Memory B cell (primary cell): ENCODE results near the gene TSC22D3.

Experiments used
- ATAC-seq: fragments of 150-1000 bp; cut with Tn5 transposase; 2 replicates; pipeline ENCODE4 v1.10.0; 2021; ENCODE audit warnings: low read depth, mild to moderate bottlenecking, moderate library complexity
- DNase-seq, 2 donors: peaks; one replicate each; pipeline ENCODE4 v3.0.0; 2022; ENCODE audit warnings: low spot score in 2 of 2
- H3K27ac Mint-ChIP-seq: one replicate; pipeline ENCODE4 v1.8.0; 2022; ENCODE audit warnings: mild to moderate bottlenecking, moderate library complexity, mixed read lengths
- H3K27me3 Mint-ChIP-seq: one replicate; pipeline ENCODE4 v1.8.0; 2022; ENCODE audit warnings: mixed read lengths
- H3K36me3 Mint-ChIP-seq: one replicate; pipeline ENCODE4 v1.8.0; 2022; ENCODE audit warnings: mild to moderate bottlenecking, mixed read lengths
- H3K4me1 Mint-ChIP-seq: one replicate; pipeline ENCODE4 v1.8.0; 2022; ENCODE audit warnings: mixed read lengths
- H3K4me3 Mint-ChIP-seq: one replicate; pipeline ENCODE4 v1.8.0; 2022; ENCODE audit warnings: mild to moderate bottlenecking, moderate library complexity, mixed read lengths
- H3K9me3 Mint-ChIP-seq: one replicate; pipeline ENCODE4 v1.8.0; 2022; ENCODE audit warnings: mixed read lengths

The TSC22D3 gene

GRCh38 chrX:107773206-107773605, 2.4 kb downstream of the TSC22D3 start:
- DNase-seq (no peak), ATAC-seq (no peak)
- Mint-ChIP-seq H3K9me3 (no peaks in the 10 kb centered on the region), H3K27me3 (no peaks in the 10 kb centered on the region), H3K4me3 (no peak overlapping the region), H3K36me3 (no peaks in the 10 kb centered on the region), H3K27ac (no peak overlapping the region), H3K4me1 (peaks cover 13% of the 10 kb centered on the region)

DNA sequence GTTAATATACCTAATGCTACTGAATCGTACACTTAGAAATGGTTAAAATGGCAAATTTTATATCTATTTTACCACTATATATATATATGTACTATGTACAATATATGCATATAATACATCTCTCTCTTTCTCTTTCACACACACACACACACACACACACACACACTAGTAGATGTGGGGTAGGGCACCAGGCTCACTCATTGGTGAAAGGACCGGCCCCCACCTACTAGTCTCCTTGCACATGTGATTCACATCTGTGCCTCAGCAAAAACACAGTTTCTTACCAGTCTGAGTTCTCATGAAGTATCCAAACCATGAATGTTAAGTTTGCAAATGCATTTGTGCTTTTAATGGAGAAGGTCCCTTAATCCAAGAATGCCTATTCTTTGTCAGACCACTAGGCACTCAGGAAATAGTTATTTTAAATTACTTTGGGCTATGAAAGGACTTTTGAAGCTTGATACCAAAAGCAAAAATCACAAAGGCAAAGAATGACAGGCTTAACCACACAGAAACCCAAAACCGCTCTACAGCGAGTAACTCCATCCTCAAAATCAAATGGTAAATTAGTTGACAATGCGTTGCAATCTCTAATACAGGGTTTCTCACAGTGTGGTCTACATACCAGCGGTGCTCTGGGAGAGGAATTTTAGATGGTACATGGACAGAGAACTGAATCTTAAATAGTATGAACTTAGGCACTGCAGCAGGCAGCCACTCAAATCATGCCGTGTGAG, 5.8 kb downstream of the TSC22D3 start:
- H3K4me3 Mint-ChIP-seq: no peak overlapping the region
- H3K27ac Mint-ChIP-seq: no peak overlapping the region
- no peaks in the 10 kb centered on the region for H3K27me3 Mint-ChIP-seq
- no peak for DNase-seq
- no peak for ATAC-seq
- H3K9me3 Mint-ChIP-seq: no peaks in the 10 kb centered on the region
- peaks cover 2% of the 10 kb centered on the region for H3K4me1 Mint-ChIP-seq
- no peaks in the 10 kb centered on the region for H3K36me3 Mint-ChIP-seq

DNA sequence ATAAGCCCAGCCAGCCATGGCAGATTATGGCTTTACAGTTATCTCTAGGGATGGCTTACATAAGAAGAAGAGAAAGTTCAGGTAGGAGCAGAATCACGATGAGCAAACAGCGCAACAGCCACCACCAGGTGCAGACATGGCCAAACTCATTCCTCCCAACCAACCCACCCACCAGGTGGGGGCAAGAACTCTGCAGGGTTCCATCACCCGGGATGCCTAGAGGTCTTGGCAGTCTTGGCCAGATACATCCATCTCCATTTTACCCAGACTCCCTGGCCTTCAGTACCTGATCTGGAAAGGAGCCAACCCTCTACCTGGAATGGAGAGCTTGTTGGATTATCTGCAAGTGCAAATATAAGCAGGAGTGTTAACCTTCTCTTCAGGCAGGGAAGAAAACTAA, 7.5 kb downstream of the TSC22D3 start:
- DNase-seq: no peak
- H3K9me3 Mint-ChIP-seq: no peaks in the 10 kb centered on the region
- no peaks in the 10 kb centered on the region for H3K27me3 Mint-ChIP-seq
- H3K4me1 Mint-ChIP-seq: peaks cover 3% of the 10 kb centered on the region
- no peak for ATAC-seq
- H3K27ac Mint-ChIP-seq: no peak overlapping the region
- no peaks in the 10 kb centered on the region for H3K36me3 Mint-ChIP-seq
- no peak overlapping the region for H3K4me3 Mint-ChIP-seq

DNA sequence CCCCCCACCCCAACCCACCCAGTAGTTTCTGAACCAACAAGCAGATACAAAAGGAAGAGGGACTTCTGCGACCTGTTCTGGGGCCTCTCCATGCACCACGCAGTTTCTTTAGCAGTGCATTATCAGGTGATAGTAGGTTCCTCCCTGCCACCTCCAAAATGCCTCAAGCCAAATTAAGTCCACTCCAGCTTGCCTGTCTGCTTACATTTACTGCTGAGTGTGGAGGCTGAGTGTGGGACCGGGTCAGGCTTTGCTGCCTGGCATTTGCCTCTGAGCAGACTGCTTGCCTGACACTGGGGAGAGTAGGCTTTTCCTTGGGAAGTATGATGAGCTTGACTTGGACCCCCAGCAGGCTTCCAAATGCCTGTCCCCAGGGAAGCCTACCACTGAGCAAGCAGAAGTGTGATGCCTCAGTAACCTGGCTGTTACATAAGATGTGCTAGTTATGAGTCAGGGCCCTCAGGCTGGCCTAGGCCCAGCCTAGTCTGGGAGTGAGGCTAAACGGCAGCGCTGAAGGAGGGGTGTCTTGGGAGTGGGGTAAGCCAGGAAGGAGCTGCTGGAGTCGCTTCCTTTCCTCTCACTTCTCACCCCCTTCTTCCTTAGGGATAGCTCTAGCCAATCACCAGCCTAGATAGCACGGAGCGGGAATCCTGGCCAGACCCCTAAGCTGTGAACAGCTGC, 9.0 kb downstream of the TSC22D3 start:
- no peaks in the 10 kb centered on the region for H3K9me3 Mint-ChIP-seq
- peaks cover 3% of the 10 kb centered on the region for H3K4me1 Mint-ChIP-seq
- H3K27me3 Mint-ChIP-seq: no peaks in the 10 kb centered on the region
- H3K4me3 Mint-ChIP-seq: no peak overlapping the region
- no peak overlapping the region for H3K27ac Mint-ChIP-seq
- no peaks in the 10 kb centered on the region for H3K36me3 Mint-ChIP-seq
- DNase-seq (no peak), ATAC-seq (no peak)

DNA sequence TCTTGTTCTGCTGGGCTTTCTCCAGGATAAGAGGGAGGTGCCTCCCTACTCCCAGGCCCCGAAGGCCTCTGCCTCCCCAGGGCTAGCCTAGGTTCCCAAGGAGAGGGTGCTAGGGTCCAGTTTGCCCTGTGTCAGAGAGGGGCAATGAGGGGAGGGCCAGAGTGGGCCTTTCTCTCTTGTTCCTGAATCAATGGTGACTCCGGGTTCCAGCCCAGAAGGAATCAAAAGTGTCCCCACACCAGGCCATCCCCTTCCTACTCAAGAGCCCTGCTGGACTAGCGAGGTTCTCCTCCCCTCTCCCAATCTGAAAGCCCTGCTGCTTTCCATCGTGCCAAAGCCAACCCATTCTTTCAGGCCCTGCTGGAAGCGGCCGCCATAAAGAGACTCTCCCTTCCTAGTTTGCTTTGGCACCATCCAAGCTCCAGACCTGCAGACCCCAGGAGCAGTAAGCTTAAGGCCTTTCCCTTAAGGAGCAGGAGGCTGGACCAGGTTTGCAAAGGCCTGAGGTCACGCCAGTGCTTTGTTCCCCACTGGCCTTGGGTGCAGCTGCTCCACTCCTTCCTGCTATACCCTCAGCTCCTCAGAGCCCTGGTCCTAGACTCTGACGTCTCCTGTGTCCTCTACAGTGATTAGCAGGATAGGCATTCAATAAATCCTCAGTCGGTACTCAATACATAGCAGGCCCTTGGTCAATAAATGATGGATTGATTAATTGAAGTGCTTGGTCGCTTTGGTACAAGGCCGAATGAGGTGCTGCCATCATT, 10.6 kb downstream of the TSC22D3 start:
- no peaks in the 10 kb centered on the region for H3K9me3 Mint-ChIP-seq
- no peak overlapping the region for H3K27ac Mint-ChIP-seq
- ATAC-seq: no peak
- H3K4me1 Mint-ChIP-seq: peaks cover 3% of the 10 kb centered on the region
- no peak overlapping the region for H3K4me3 Mint-ChIP-seq
- no peak for DNase-seq
- H3K36me3 Mint-ChIP-seq: no peaks in the 10 kb centered on the region
- H3K27me3 Mint-ChIP-seq: no peaks in the 10 kb centered on the region

DNA sequence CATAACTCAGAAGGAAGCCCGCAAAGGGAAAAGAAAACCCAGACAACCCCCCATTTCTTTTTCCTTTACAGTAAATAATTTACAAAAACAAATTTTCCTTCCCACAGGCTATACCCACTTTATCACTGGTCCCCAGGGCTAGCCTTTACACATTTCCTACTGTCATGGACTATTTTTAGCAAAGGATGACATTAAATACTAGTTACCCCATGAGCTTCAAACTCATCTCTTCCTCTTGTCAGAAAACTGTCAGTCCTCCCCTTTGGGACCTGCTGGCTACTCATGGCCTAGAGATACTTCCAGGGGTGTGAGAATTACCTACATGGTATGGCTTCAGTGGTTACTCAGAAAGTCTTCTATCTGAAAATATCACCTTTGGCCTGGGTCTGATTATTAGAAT, 11.9 kb downstream of the TSC22D3 start:
- ATAC-seq (no peak), DNase-seq (no peak)
- H3K36me3 Mint-ChIP-seq: no peaks in the 10 kb centered on the region
- H3K4me1 Mint-ChIP-seq: peaks cover 5% of the 10 kb centered on the region
- no peaks in the 10 kb centered on the region for H3K27me3 Mint-ChIP-seq
- H3K27ac Mint-ChIP-seq: no peak overlapping the region
- no peaks in the 10 kb centered on the region for H3K9me3 Mint-ChIP-seq
- no peak overlapping the region for H3K4me3 Mint-ChIP-seq

- DNase-seq (no peak), ATAC-seq (no peak)
- Mint-ChIP-seq H3K27me3 (no peaks in the 10 kb centered on the region), H3K4me3 (no peak overlapping the region), H3K4me1 (peaks cover 5% of the 10 kb centered on the region), H3K36me3 (no peaks in the 10 kb centered on the region), H3K9me3 (no peaks in the 10 kb centered on the region), H3K27ac (no peak overlapping the region)
These were observed 15.1 kb downstream of the TSC22D3 start for GRCh38 chrX:107760304-107761077.

DNA sequence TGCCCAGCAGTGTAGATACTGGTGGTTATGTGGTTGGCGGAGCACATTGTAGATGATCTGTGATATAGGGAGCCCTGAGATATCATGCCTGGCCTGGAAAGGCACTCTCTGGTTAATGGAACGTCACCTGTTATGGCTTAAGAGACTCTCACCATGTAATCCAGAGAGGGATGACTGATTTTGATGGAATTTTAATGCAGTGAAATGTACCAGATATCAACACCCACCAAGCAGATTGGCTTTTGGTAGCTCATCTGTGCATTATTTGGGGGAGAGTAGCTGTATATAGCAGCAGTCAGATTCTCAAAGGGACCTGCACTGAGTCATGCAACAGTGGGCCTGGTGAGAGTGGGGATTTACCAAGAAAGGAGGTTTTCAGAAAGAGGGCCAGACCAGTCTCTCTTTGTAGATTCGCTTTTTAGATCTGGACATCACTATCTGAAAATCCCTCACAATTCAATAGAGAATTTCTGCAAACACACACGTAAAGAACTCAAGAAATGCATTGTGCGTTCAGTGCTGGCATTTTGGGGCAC, 17.3 kb downstream of the TSC22D3 start:
- H3K27ac Mint-ChIP-seq: no peak overlapping the region
- no peak for ATAC-seq
- H3K4me3 Mint-ChIP-seq: no peak overlapping the region
- DNase-seq: no peak
- H3K9me3 Mint-ChIP-seq: no peaks in the 10 kb centered on the region
- H3K36me3 Mint-ChIP-seq: no peaks in the 10 kb centered on the region
- peaks cover 2% of the 10 kb centered on the region for H3K4me1 Mint-ChIP-seq
- H3K27me3 Mint-ChIP-seq: no peaks in the 10 kb centered on the region

DNA sequence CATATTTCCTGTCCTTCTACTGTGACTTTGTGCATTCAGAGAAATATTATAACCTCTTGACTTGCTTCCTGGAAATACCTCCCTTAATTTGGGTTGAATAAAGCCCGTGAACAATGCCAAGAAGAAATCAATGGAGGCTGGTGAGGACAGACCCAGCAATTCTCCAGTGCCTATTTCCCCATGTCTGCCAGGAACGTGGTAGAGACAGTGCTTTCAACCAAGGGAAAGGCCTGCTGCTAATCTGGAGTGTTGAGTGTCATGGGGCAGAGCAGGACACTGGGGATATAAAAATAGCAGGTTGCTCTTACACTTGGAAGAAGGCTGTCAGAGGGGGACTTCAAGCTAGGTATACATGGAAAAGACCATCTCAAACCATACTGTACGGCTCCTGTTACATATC, 19.9 kb downstream of the TSC22D3 start:
- ATAC-seq (no peak), DNase-seq (no peak)
- no peaks in the 10 kb centered on the region for H3K9me3 Mint-ChIP-seq
- H3K4me3 Mint-ChIP-seq: no peak overlapping the region
- H3K27me3 Mint-ChIP-seq: no peaks in the 10 kb centered on the region
- peaks cover 2% of the 10 kb centered on the region for H3K4me1 Mint-ChIP-seq
- H3K36me3 Mint-ChIP-seq: peaks cover 2% of the 10 kb centered on the region
- H3K27ac Mint-ChIP-seq: peak overlapping the region; percentile 63

GRCh38 chrX:107753187-107753586, 22.4 kb downstream of the TSC22D3 start:
- no peaks in the 10 kb centered on the region for H3K4me1 Mint-ChIP-seq
- no peaks in the 10 kb centered on the region for H3K9me3 Mint-ChIP-seq
- H3K27me3 Mint-ChIP-seq: no peaks in the 10 kb centered on the region
- H3K27ac Mint-ChIP-seq: no peak overlapping the region
- DNase-seq (no peak), ATAC-seq (no peak)
- peaks cover 2% of the 10 kb centered on the region for H3K36me3 Mint-ChIP-seq
- H3K4me3 Mint-ChIP-seq: no peak overlapping the region

DNA sequence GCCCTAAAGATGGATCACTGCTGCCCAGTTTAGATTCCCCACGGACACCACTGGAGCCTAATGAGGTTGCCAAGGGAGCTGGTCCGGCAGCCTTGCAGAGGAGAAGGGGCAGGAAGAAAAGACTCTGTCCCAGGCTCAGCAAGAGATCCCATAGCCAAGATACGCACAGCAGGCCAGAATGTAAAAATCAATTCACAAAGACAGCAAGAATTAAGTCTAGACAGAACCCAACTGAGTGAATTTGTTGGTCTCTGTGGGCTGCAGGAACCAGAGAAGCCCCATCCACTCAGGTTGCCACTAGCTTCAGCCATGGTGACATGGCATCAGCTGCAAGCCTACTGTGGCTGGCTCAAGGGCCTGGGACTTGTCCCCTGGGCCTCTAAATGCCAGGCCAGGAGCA, 22.9 kb downstream of the TSC22D3 start:
- H3K36me3 Mint-ChIP-seq: peaks cover 2% of the 10 kb centered on the region
- H3K27ac Mint-ChIP-seq: no peak overlapping the region
- H3K4me1 Mint-ChIP-seq: no peaks in the 10 kb centered on the region
- H3K4me3 Mint-ChIP-seq: no peak overlapping the region
- DNase-seq (no peak), ATAC-seq (no peak)
- no peaks in the 10 kb centered on the region for H3K27me3 Mint-ChIP-seq
- H3K9me3 Mint-ChIP-seq: no peaks in the 10 kb centered on the region

- Mint-ChIP-seq H3K27ac (peak overlapping the region; percentile 79), H3K4me3 (no peak overlapping the region), H3K4me1 (no peaks in the 10 kb centered on the region), H3K27me3 (no peaks in the 10 kb centered on the region), H3K9me3 (no peaks in the 10 kb centered on the region), H3K36me3 (peaks cover 2% of the 10 kb centered on the region)
- ATAC-seq (no peak), DNase-seq (no peak)
These were observed 23.5 kb downstream of the TSC22D3 start for GRCh38 chrX:107752043-107752442.

GRCh38 chrX:107750861-107751445, 24.6 kb downstream of the TSC22D3 start:
- H3K27me3 Mint-ChIP-seq: no peaks in the 10 kb centered on the region
- no peak for ATAC-seq
- peaks cover 2% of the 10 kb centered on the region for H3K36me3 Mint-ChIP-seq
- no peak for DNase-seq
- H3K4me3 Mint-ChIP-seq: no peak overlapping the region
- no peak overlapping the region for H3K27ac Mint-ChIP-seq
- peaks cover 4% of the 10 kb centered on the region for H3K4me1 Mint-ChIP-seq
- H3K9me3 Mint-ChIP-seq: no peaks in the 10 kb centered on the region
